OCI-LY1 (cell line): ENCODE results near the gene LARP4B.

Source experiments
- CTCF ChIP-seq: fragments of 200-600 bp; sonication (generic), shearing (Covaris generic); IDR thresholded peaks from 2 replicates; pipeline ENCODE4 v1.5.1; 2017; ENCODE audit warnings: mild to moderate bottlenecking, antibody characterized with exemption, low read length, moderate library complexity, mixed read lengths
- EZH2 ChIP-seq: fragments of 200-600 bp; sonication (generic), shearing (Covaris generic); IDR thresholded peaks from 2 replicates; pipeline ENCODE4 v1.8.0; 2017; ENCODE audit warnings: borderline replicate concordance, mixed run types, mild to moderate bottlenecking, antibody characterized with exemption, low read length, moderate library complexity, mixed read lengths

DNA sequence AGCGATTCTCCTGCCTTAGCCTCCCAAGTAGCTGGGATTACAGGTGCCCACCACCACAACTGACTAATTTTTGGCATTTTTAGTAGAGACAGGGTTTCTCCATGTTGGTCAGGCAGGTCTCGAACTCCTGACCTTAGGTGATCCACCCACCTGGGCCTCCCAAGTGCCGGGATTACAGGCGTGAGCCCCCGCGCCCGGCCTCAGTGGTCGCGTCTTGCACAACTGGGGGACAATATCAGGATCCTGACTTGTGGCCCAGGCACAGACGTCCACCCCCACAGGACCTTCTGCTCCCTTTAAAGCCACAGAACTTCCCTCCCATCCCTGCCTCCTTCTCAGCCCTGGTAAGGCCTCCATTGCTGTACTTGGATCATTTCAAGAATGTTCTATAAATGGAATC, 16.8 kb upstream of the LARP4B start:
- no peak for TF ChIP-seq CTCF
- no peak for TF ChIP-seq EZH2
